ENCODE measurements around the gene ADAMTS6. TPM values are rescaled to one million over a fixed set of nuclear protein-coding genes. Genes with fewer than 3 reads are reported as not detected.

The ADAMTS6 gene
- total RNA-seq, 2 experiments from 2014 or later, result 2.8 to 4.0 TPM

GRCh38 chr5:65455064-65455463 is 26.7 kb downstream of the ADAMTS6 start:
- Mint-ChIP-seq H3K9me3 (ENCODE audit: low read depth) (no peaks in the 10 kb centered on the region), H3K4me3 (no peak overlapping the region), H3K27me3 (no peaks in the 10 kb centered on the region), H3K4me1 (peaks cover 3% of the 10 kb centered on the region), H3K36me3 (peaks cover 9% of the 10 kb centered on the region), H3K27ac (no peak overlapping the region)
- ATAC-seq (no peak), DNase-seq (no peak)
- CTCF ChIA-PET, result no interaction called here

- Mint-ChIP-seq H3K27ac (no peak overlapping the region), H3K36me3 (peaks cover 6% of the 10 kb centered on the region), H3K27me3 (no peaks in the 10 kb centered on the region), H3K9me3 (ENCODE audit: low read depth) (no peaks in the 10 kb centered on the region), H3K4me1 (no peaks in the 10 kb centered on the region), H3K4me3 (no peak overlapping the region)
- ATAC-seq, result no peak
- CTCF ChIA-PET, result no interaction called here
- no peak for DNase-seq
Observed at GRCh38 chr5:65451436-65451835, 30.3 kb downstream of the ADAMTS6 start.

- no peaks in the 10 kb centered on the region for H3K27me3 Mint-ChIP-seq
- peaks cover 2% of the 10 kb centered on the region for H3K36me3 Mint-ChIP-seq
- H3K4me3 Mint-ChIP-seq, result no peak overlapping the region
- H3K4me1 Mint-ChIP-seq, result no peaks in the 10 kb centered on the region
- H3K9me3 Mint-ChIP-seq (ENCODE audit: low read depth), result no peaks in the 10 kb centered on the region
- ATAC-seq (no peak), DNase-seq (no peak)
- H3K27ac Mint-ChIP-seq, result no peak overlapping the region
- CTCF ChIA-PET, result no interaction called here
Observed at GRCh38 chr5:65446682-65447081, 35.0 kb downstream of the ADAMTS6 start.

- CTCF ChIA-PET, result interaction anchor here (0.7 kb wide), 1 partner anchor 609 kb away, joined by 3 read pairs; no protein-coding TSS in a partner anchor
- ATAC-seq, result no peak
- Mint-ChIP-seq H3K9me3 (ENCODE audit: low read depth) (peaks cover 3% of the 10 kb centered on the region), H3K4me1 (no peaks in the 10 kb centered on the region), H3K4me3 (no peak overlapping the region), H3K36me3 (peaks cover 3% of the 10 kb centered on the region), H3K27me3 (no peaks in the 10 kb centered on the region), H3K27ac (no peak overlapping the region)
- DNase-seq, result no peak
Observed at GRCh38 chr5:65441800-65442199, 39.9 kb downstream of the ADAMTS6 start.

- Mint-ChIP-seq H3K4me1 (no peaks in the 10 kb centered on the region), H3K9me3 (ENCODE audit: low read depth) (peaks cover 3% of the 10 kb centered on the region), H3K36me3 (peaks cover 4% of the 10 kb centered on the region), H3K4me3 (no peak overlapping the region), H3K27ac (no peak overlapping the region), H3K27me3 (no peaks in the 10 kb centered on the region)
- DNase-seq, result no peak
- CTCF ChIA-PET, result no interaction called here
- ATAC-seq, result no peak
Observed at GRCh38 chr5:65440456-65440855, 41.3 kb downstream of the ADAMTS6 start.

GRCh38 chr5:65434122-65434521 is 47.6 kb downstream of the ADAMTS6 start:
- peaks cover 3% of the 10 kb centered on the region for H3K9me3 Mint-ChIP-seq (ENCODE audit: low read depth)
- H3K4me1 Mint-ChIP-seq, result peaks cover 2% of the 10 kb centered on the region
- CTCF ChIA-PET, result interaction anchor here (1.3 kb wide), 1 partner anchor 10 kb away, joined by 3 read pairs; no protein-coding TSS in a partner anchor
- no peak overlapping the region for H3K4me3 Mint-ChIP-seq
- no peak for DNase-seq
- no peaks in the 10 kb centered on the region for H3K27me3 Mint-ChIP-seq
- no peak for ATAC-seq
- peaks cover 1% of the 10 kb centered on the region for H3K36me3 Mint-ChIP-seq
- no peak overlapping the region for H3K27ac Mint-ChIP-seq

GRCh38 chr5:65426656-65427055 is 55.1 kb downstream of the ADAMTS6 start:
- CTCF ChIA-PET, result no interaction called here
- no peaks in the 10 kb centered on the region for H3K4me1 Mint-ChIP-seq
- no peak overlapping the region for H3K4me3 Mint-ChIP-seq
- H3K9me3 Mint-ChIP-seq (ENCODE audit: low read depth), result no peaks in the 10 kb centered on the region
- no peak overlapping the region for H3K27ac Mint-ChIP-seq
- DNase-seq (no peak), ATAC-seq (no peak)
- H3K27me3 Mint-ChIP-seq, result no peaks in the 10 kb centered on the region
- no peaks in the 10 kb centered on the region for H3K36me3 Mint-ChIP-seq

GRCh38 chr5:65423623-65424022 is 58.1 kb downstream of the ADAMTS6 start:
- Mint-ChIP-seq H3K36me3 (peaks cover 3% of the 10 kb centered on the region), H3K4me3 (no peak overlapping the region), H3K4me1 (no peaks in the 10 kb centered on the region), H3K9me3 (ENCODE audit: low read depth) (peaks cover 3% of the 10 kb centered on the region), H3K27me3 (no peaks in the 10 kb centered on the region), H3K27ac (no peak overlapping the region)
- DNase-seq (no peak), ATAC-seq (no peak)
- CTCF ChIA-PET, result no interaction called here

GRCh38 chr5:65418661-65419060 is 63.1 kb downstream of the ADAMTS6 start:
- peaks cover 3% of the 10 kb centered on the region for H3K9me3 Mint-ChIP-seq (ENCODE audit: low read depth)
- H3K36me3 Mint-ChIP-seq, result peaks cover 3% of the 10 kb centered on the region
- no peak overlapping the region for H3K27ac Mint-ChIP-seq
- H3K27me3 Mint-ChIP-seq, result no peaks in the 10 kb centered on the region
- CTCF ChIA-PET, result interaction anchor here (0.5 to 1.1 kb wide), 2 partner anchors 84 to 345 kb away, joined by 3 read pairs; no protein-coding TSS in a partner anchor
- no peak for DNase-seq
- H3K4me3 Mint-ChIP-seq, result no peak overlapping the region
- no peaks in the 10 kb centered on the region for H3K4me1 Mint-ChIP-seq
- ATAC-seq, result no peak

- Mint-ChIP-seq H3K27me3 (no peaks in the 10 kb centered on the region), H3K4me1 (no peaks in the 10 kb centered on the region), H3K9me3 (ENCODE audit: low read depth) (no peaks in the 10 kb centered on the region), H3K4me3 (no peak overlapping the region), H3K36me3 (peaks cover 1% of the 10 kb centered on the region), H3K27ac (no peak overlapping the region)
- no peak for DNase-seq
- CTCF ChIA-PET, result no interaction called here
- no peak for ATAC-seq
Observed at GRCh38 chr5:65413822-65414221, 67.9 kb downstream of the ADAMTS6 start.

- Mint-ChIP-seq H3K36me3 (peaks cover 1% of the 10 kb centered on the region), H3K4me1 (no peaks in the 10 kb centered on the region), H3K9me3 (ENCODE audit: low read depth) (no peaks in the 10 kb centered on the region), H3K4me3 (no peak overlapping the region), H3K27ac (no peak overlapping the region), H3K27me3 (no peaks in the 10 kb centered on the region)
- ATAC-seq, result no peak
- no peak for DNase-seq
- CTCF ChIA-PET, result no interaction called here
Observed at GRCh38 chr5:65412842-65413241, 68.9 kb downstream of the ADAMTS6 start.

GRCh38 chr5:65411356-65411755 is 70.4 kb downstream of the ADAMTS6 start:
- no peaks in the 10 kb centered on the region for H3K27me3 Mint-ChIP-seq
- no peak overlapping the region for H3K4me3 Mint-ChIP-seq
- H3K27ac Mint-ChIP-seq, result no peak overlapping the region
- CTCF ChIA-PET, result no interaction called here
- no peaks in the 10 kb centered on the region for H3K9me3 Mint-ChIP-seq (ENCODE audit: low read depth)
- peaks cover 1% of the 10 kb centered on the region for H3K36me3 Mint-ChIP-seq
- H3K4me1 Mint-ChIP-seq, result no peaks in the 10 kb centered on the region
- DNase-seq (no peak), ATAC-seq (no peak)

- ATAC-seq (no peak), DNase-seq (no peak)
- Mint-ChIP-seq H3K27ac (no peak overlapping the region), H3K9me3 (ENCODE audit: low read depth) (no peaks in the 10 kb centered on the region), H3K27me3 (no peaks in the 10 kb centered on the region), H3K36me3 (no peaks in the 10 kb centered on the region), H3K4me1 (no peaks in the 10 kb centered on the region), H3K4me3 (no peak overlapping the region)
- CTCF ChIA-PET, result no interaction called here
Observed at GRCh38 chr5:65395526-65396155, 86.1 kb downstream of the ADAMTS6 start.

GRCh38 chr5:65394087-65394486 is 87.6 kb downstream of the ADAMTS6 start:
- DNase-seq (no peak), ATAC-seq (no peak)
- H3K27ac Mint-ChIP-seq, result no peak overlapping the region
- CTCF ChIA-PET, result no interaction called here
- no peaks in the 10 kb centered on the region for H3K9me3 Mint-ChIP-seq (ENCODE audit: low read depth)
- no peaks in the 10 kb centered on the region for H3K4me1 Mint-ChIP-seq
- H3K27me3 Mint-ChIP-seq, result no peaks in the 10 kb centered on the region
- H3K4me3 Mint-ChIP-seq, result no peak overlapping the region
- no peaks in the 10 kb centered on the region for H3K36me3 Mint-ChIP-seq

- CTCF ChIA-PET, result no interaction called here
- Mint-ChIP-seq H3K9me3 (ENCODE audit: low read depth) (no peaks in the 10 kb centered on the region), H3K27me3 (no peaks in the 10 kb centered on the region), H3K27ac (no peak overlapping the region), H3K4me3 (no peak overlapping the region), H3K4me1 (no peaks in the 10 kb centered on the region), H3K36me3 (no peaks in the 10 kb centered on the region)
- no peak for ATAC-seq
- no peak for DNase-seq
Observed at GRCh38 chr5:65391591-65391990, 90.1 kb downstream of the ADAMTS6 start.
